ENCODE data around the gene TSSK3. TPM values are rescaled to one million over a fixed set of nuclear protein-coding genes. Genes with fewer than 3 reads are reported as not detected.
A peak's percentile ranks its signal among the peaks of the same experiment; 100 is the strongest.

The TSSK3 gene
- total and polyA plus RNA-seq, 2 donors (not counting 1 experiment from before 2014, with no cell fraction given), result 1.8 to 11.6 TPM

DNA sequence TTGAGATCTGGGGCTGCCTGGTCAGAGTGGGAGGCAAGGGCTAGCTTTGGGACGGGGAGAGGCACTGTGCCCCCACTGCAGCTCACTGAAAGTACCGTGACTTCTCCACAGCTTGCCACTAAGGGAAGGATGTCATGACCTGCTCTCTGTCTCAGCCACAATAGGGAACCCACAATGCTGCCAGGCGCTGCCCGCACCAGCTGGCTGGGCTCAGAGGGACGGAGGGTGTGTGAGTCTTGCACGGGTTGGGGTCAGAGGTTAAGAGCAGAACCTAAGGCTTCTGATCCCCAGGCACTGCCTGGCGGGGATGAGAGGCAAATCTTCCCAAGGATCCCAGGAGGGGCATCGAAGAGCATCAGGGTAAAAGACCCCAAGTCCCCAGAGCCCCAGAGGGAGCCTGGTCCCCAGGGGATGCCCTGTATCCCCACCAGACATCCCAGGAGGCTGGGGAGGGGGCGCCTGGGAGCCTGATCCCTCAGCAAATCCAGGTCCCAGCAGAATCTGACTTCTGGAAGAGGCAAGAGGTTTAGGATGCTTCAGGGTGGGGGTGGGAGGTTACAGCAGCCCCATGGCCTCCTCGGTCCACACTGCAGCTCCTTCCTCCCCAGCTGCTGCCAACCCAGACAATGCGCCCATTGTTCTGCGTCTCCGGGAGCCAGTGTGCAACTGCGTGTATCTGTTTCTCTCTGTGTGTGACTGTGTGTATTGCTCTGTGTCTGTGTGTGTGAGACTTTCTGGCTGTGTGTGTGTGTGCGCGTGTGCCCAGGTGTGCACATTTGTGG lies 24.3 kb upstream of the TSSK3 start:
- Histone ChIP-seq H3K4me3 (ENCODE audit: control extremely low read depth in 1 of 5, extremely low read depth in 1 of 5, insufficient read depth in 1 of 5, low read depth in 2 of 5, low read length in 4 of 5) (peak overlapping the region in 2 of 5 experiments; percentile 6 to 70), H3K9me3 (ENCODE audit: control extremely low read depth in 1 of 3, control insufficient read depth in 2 of 3, insufficient read depth in 1 of 3, low read length in 2 of 3) (no peaks in the 10 kb centered on the region), H3K79me2 (ENCODE audit: control insufficient read depth, insufficient read depth, low read length) (peaks cover 16% of the 10 kb centered on the region), H3K9ac (ENCODE audit: low read length) (peak overlapping the region; percentile 6), H3K27me3 (replicated peaks in 1 of 4; ENCODE audit: control extremely low read depth in 1 of 4, control insufficient read depth in 3 of 4, insufficient read depth in 4 of 4, low read length in 3 of 4) (no peaks in the 10 kb centered on the region), H3K4me1 (ENCODE audit: control insufficient read depth in 2 of 2, insufficient read depth in 2 of 2, low read length in 2 of 2) (peaks cover 57 to 61% of the 10 kb centered on the region in 2 donors), H4K20me1 (ENCODE audit: control insufficient read depth, insufficient read depth, low read length, poor library complexity, severe bottlenecking) (peaks cover 35% of the 10 kb centered on the region), H2AFZ (ENCODE audit: insufficient read depth, low read depth, low read length, poor library complexity, severe bottlenecking) (no peak overlapping the region), H3K27ac (ENCODE audit: low read length in 2 of 2) (peak overlapping the region; percentile 60 to 67), H3K36me3 (replicated peaks in 1 of 2; ENCODE audit: control extremely low read depth in 1 of 2, control insufficient read depth in 1 of 2, extremely low read depth in 1 of 2, insufficient read depth in 2 of 2, low read length in 1 of 2) (peaks cover 0 to 9% of the 10 kb centered on the region in 2 experiments), H3K4me2 (replicated peaks; ENCODE audit: low read depth, low read length, poor library complexity, severe bottlenecking) (peak overlapping the region; percentile 89)
- intact Hi-C loops (cut with micrococcal nuclease), result loop anchor here (2.0 to 5.0 kb wide), 2 partner anchors 34 to 137 kb away; partner anchors contain the start of gene CCDC28B
- Mint-ChIP-seq H3K4me3 (peak overlapping the region; percentile 88), H3K9me3 (ENCODE audit: insufficient read depth) (no peaks in the 10 kb centered on the region), H3K27ac (peak overlapping the region; percentile 92), H3K27me3 (no peaks in the 10 kb centered on the region), H3K4me1 (peaks cover 61% of the 10 kb centered on the region)
- ChIA-PET CTCF (interaction anchor here (0.7 to 6.2 kb wide), 10 partner anchors 8 to 182 kb away, joined by 3 to 71 read pairs (median 4); no protein-coding TSS in a partner anchor), POLR2A (interaction anchor here (1.5 to 3.9 kb wide), 7 partner anchors 13 to 97 kb away, joined by 3 to 53 read pairs (median 23); partner anchors contain the start of genes BSDC1, FAM167B and LCK)
- ATAC-seq (ENCODE audit: low read depth) (peak; percentile 4), DNase-seq (peak; percentile 67)
- TF ChIP-seq, protein P1, sequence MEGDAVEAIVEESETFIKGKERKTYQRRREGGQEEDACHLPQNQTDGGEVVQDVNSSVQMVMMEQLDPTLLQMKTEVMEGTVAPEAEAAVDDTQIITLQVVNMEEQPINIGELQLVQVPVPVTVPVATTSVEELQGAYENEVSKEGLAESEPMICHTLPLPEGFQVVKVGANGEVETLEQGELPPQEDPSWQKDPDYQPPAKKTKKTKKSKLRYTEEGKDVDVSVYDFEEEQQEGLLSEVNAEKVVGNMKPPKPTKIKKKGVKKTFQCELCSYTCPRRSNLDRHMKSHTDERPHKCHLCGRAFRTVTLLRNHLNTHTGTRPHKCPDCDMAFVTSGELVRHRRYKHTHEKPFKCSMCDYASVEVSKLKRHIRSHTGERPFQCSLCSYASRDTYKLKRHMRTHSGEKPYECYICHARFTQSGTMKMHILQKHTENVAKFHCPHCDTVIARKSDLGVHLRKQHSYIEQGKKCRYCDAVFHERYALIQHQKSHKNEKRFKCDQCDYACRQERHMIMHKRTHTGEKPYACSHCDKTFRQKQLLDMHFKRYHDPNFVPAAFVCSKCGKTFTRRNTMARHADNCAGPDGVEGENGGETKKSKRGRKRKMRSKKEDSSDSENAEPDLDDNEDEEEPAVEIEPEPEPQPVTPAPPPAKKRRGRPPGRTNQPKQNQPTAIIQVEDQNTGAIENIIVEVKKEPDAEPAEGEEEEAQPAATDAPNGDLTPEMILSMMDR (IDR thresholded peaks at IDR 0.05), result no peak
- TF ChIP-seq EZH2 (IDR thresholded peaks at IDR 0.05; ENCODE audit: borderline replicate concordance, insufficient read depth, low read depth, low read length, poor library complexity, severe bottlenecking), result no peak
- WGBS (ENCODE audit: insufficient coverage), result 43% methylated on average over 12 of the region's 16 CpGs

Data from B cell (primary cell).